ENCODE results near the gene CRB3. TPM values are rescaled to one million over a fixed set of nuclear protein-coding genes. Genes with fewer than 3 reads are reported as not detected.
"Not testable (repeated sequence)": the region's sequence is repeated elsewhere in the genome, so short reads cannot be mapped to it uniquely, and the experiment has no call there.

CRB3 gene
- total RNA-seq, 2 experiments from 2014 or later = 1.2 to 2.9 TPM

- H3K9me3 ChIP-seq (ENCODE audit: low read length) = no peaks in the 10 kb centered on the region
- POLR2A ChIA-PET = interaction anchor here (0.6 to 0.7 kb wide), 4 partner anchors 8 to 651 kb away, joined by 3 to 4 read pairs (median 3); no protein-coding TSS in a partner anchor
- peaks cover 24% of the 10 kb centered on the region for H4K20me1 ChIP-seq (ENCODE audit: insufficient read depth, low read length)
- peak overlapping the region; percentile 51 for H3K4me2 ChIP-seq (ENCODE audit: low read length)
- H3K79me2 ChIP-seq (ENCODE audit: insufficient read depth, low read depth, low read length) = peaks cover 32% of the 10 kb centered on the region
- H3K9me2 ChIP-seq (ENCODE audit: insufficient read depth, low read length) = no peaks in the 10 kb centered on the region
- peak; percentile 56 for DNase-seq (ENCODE audit: low spot score)
- peak overlapping the region; percentile 48 for H3K27ac ChIP-seq (ENCODE audit: low read depth, low read length, poor library complexity, severe bottlenecking)
- TF ChIP-seq CTCF (conservative IDR thresholded peaks at IDR 0.05; ENCODE audit: low read length) (peak; percentile 73), EZH2phosphoT487 (IDR thresholded peaks at IDR 0.05; ENCODE audit: borderline replicate concordance, low read depth, low read length) (no peak)
- peaks cover 26% of the 10 kb centered on the region for H3K4me1 ChIP-seq (ENCODE audit: insufficient read depth, low read length, poor library complexity, severe bottlenecking)
- peaks cover 24% of the 10 kb centered on the region for H3K36me3 ChIP-seq (ENCODE audit: insufficient read depth, low read length)
- H3K4me3 ChIP-seq (ENCODE audit: low read depth, low read length, poor library complexity, severe bottlenecking) = peak overlapping the region; percentile 40
- CTCF ChIA-PET (ENCODE audit: unreplicated experiment) = no interaction called here
- TSS peak; percentile 89 for BruUV-seq (replicated peaks)
- intact Hi-C loops (cut with micrococcal nuclease; ENCODE audit: unreplicated experiment) = loop anchor here (2.0 to 10.0 kb wide), 3 partner anchors 35 to 261 kb away; partner anchors contain the start of gene ALKBH7
- H2AFZ ChIP-seq (ENCODE audit: low read length) = peak overlapping the region; percentile 53; the same call in 1 of the 2 replicates
Measured at GRCh38 chr19:6425732-6426620, 38.1 kb upstream of the CRB3 start.

GRCh38 chr19:6427131-6427530 lies 36.9 kb upstream of the CRB3 start:
- ChIA-PET POLR2A (no interaction called here), CTCF (ENCODE audit: unreplicated experiment) (interaction anchor here (0.6 kb wide), 1 partner anchor 54 kb away, joined by 4 read pairs; no protein-coding TSS in a partner anchor)
- no peak overlapping the region for H3K27ac ChIP-seq (ENCODE audit: low read depth, low read length, poor library complexity, severe bottlenecking)
- H3K4me1 ChIP-seq (ENCODE audit: insufficient read depth, low read length, poor library complexity, severe bottlenecking) = peaks cover 26% of the 10 kb centered on the region
- H3K9me3 ChIP-seq (ENCODE audit: low read length) = no peaks in the 10 kb centered on the region
- H3K79me2 ChIP-seq (ENCODE audit: insufficient read depth, low read depth, low read length) = peaks cover 20% of the 10 kb centered on the region
- H4K20me1 ChIP-seq (ENCODE audit: insufficient read depth, low read length) = peaks cover 18% of the 10 kb centered on the region
- no TSS peak for BruUV-seq (replicated peaks)
- no peaks in the 10 kb centered on the region for H3K9me2 ChIP-seq (ENCODE audit: insufficient read depth, low read length)
- peaks cover 13% of the 10 kb centered on the region for H3K36me3 ChIP-seq (ENCODE audit: insufficient read depth, low read length)
- H2AFZ ChIP-seq (ENCODE audit: low read length) = no peak overlapping the region
- H3K4me3 ChIP-seq (ENCODE audit: low read depth, low read length, poor library complexity, severe bottlenecking) = no peak overlapping the region
- TF ChIP-seq EZH2phosphoT487 (IDR thresholded peaks at IDR 0.05; ENCODE audit: borderline replicate concordance, low read depth, low read length) (no peak), CTCF (conservative IDR thresholded peaks at IDR 0.05; ENCODE audit: low read length) (no peak)
- DNase-seq (ENCODE audit: low spot score) = no peak
- intact Hi-C loops (cut with micrococcal nuclease; ENCODE audit: unreplicated experiment) = loop anchor here (10.0 kb wide), 1 partner anchor 262 kb away; no protein-coding TSS in a partner anchor
- no peak overlapping the region for H3K4me2 ChIP-seq (ENCODE audit: low read length)

- intact Hi-C loops (cut with micrococcal nuclease; ENCODE audit: unreplicated experiment) = loop anchor here (10.0 kb wide), 1 partner anchor 264 kb away; no protein-coding TSS in a partner anchor
- H3K4me3 ChIP-seq (ENCODE audit: low read depth, low read length, poor library complexity, severe bottlenecking); H2AFZ ChIP-seq (ENCODE audit: low read length); POLR2A ChIA-PET; H4K20me1 ChIP-seq (ENCODE audit: insufficient read depth, low read length); DNase-seq (ENCODE audit: low spot score); H3K27ac ChIP-seq (ENCODE audit: low read depth, low read length, poor library complexity, severe bottlenecking); H3K36me3 ChIP-seq (ENCODE audit: insufficient read depth, low read length); H3K79me2 ChIP-seq (ENCODE audit: insufficient read depth, low read depth, low read length); H3K9me2 ChIP-seq (ENCODE audit: insufficient read depth, low read length); BruUV-seq (replicated peaks); H3K9me3 ChIP-seq (ENCODE audit: low read length); H3K4me2 ChIP-seq (ENCODE audit: low read length); CTCF ChIA-PET (ENCODE audit: unreplicated experiment): not testable (repeated sequence)
- peaks cover 12% of the 10 kb centered on the region for H3K4me1 ChIP-seq (ENCODE audit: insufficient read depth, low read length, poor library complexity, severe bottlenecking)
Measured at GRCh38 chr19:6428692-6429418, 35.2 kb upstream of the CRB3 start.

All from OCI-LY7 (cell line).